ENCODE measurements around the gene TAF15. TPM values are rescaled to one million over a fixed set of nuclear protein-coding genes. Genes with fewer than 3 reads are reported as not detected.

TAF15 gene
- total and polyA plus RNA-seq, 8 donors = 140 to 277 (median 248) TPM

- intact Hi-C loops (cut with DNase I) = no loop called here
- no peak overlapping the region for H3K4me3 ChIP-seq
Observed at GRCh38 chr17:35893751-35894150, 84.5 kb downstream of the TAF15 start.

GRCh38 chr17:35894206-35894605, 84.9 kb downstream of the TAF15 start:
- no peak overlapping the region for H3K4me3 ChIP-seq
- DNase-seq (no peak), ATAC-seq (no peak)
- intact Hi-C loops (cut with DNase I) = no loop called here
- H3K27me3 ChIP-seq = no peaks in the 10 kb centered on the region
- TF ChIP-seq CTCF (IDR thresholded peaks at IDR 0.05) = no peak
- no peak overlapping the region for H3K27ac ChIP-seq
- peaks cover 0 to 46% of the 10 kb centered on the region in 2 donors for H3K4me1 ChIP-seq
- no peaks in the 10 kb centered on the region for H3K36me3 ChIP-seq
- no peaks in the 10 kb centered on the region for H3K9me3 ChIP-seq

More at GRCh38 chr17:35893751-35894150, 84.5 kb downstream of the TAF15 start:
- ATAC-seq (no peak), DNase-seq (no peak)
- Histone ChIP-seq H3K36me3 (no peaks in the 10 kb centered on the region), H3K4me1 (peaks cover 0 to 44% of the 10 kb centered on the region in 2 donors), H3K27ac (no peak overlapping the region), H3K27me3 (no peaks in the 10 kb centered on the region), H3K9me3 (no peaks in the 10 kb centered on the region)
- TF ChIP-seq CTCF (IDR thresholded peaks at IDR 0.05) = no peak

- Histone ChIP-seq H3K36me3 (no peaks in the 10 kb centered on the region), H3K27ac (no peak overlapping the region), H3K27me3 (no peaks in the 10 kb centered on the region), H3K4me3 (no peak overlapping the region), H3K4me1 (peaks cover 0 to 38% of the 10 kb centered on the region in 2 donors), H3K9me3 (no peaks in the 10 kb centered on the region)
- intact Hi-C loops (cut with DNase I) = no loop called here
- ATAC-seq = no peak
- no peak for DNase-seq
- TF ChIP-seq CTCF (IDR thresholded peaks at IDR 0.05) = no peak
Observed at GRCh38 chr17:35895636-35896587, 86.6 kb downstream of the TAF15 start.

Other genes with a start within 250 kb of the TAF15 start
- gene SLFN14, start 248.7 kb upstream of the TAF15 start, total RNA-seq = under 1 TPM; 0.21 to 0.26 TPM
- 1 to 10 TPM in 1 of 6 donors, under 1 TPM in 5; 0.62 to 1.1 (median 0.81) TPM for gene SLFN14, start 248.7 kb upstream of the TAF15 start, polyA plus RNA-seq (ENCODE audit: insufficient read length in 6 of 6)
- gene PEX12, start 230.9 kb upstream of the TAF15 start, total RNA-seq = 1 to 10 TPM; 5.9 to 6.4 TPM
- 10 to 100 TPM in 3 of 6 donors, 1 to 10 TPM in 3; 8.6 to 10.6 (median 9.8) TPM for gene PEX12, start 230.9 kb upstream of the TAF15 start, polyA plus RNA-seq (ENCODE audit: insufficient read length in 6 of 6)
- 100 to 1,000 TPM; 173 to 195 TPM for gene AP2B1, start 222.2 kb upstream of the TAF15 start, total RNA-seq
- gene AP2B1, start 222.2 kb upstream of the TAF15 start, polyA plus RNA-seq (ENCODE audit: insufficient read length in 6 of 6) = 100 to 1,000 TPM; 132 to 158 (median 152) TPM
- gene RASL10B, start 77.8 kb upstream of the TAF15 start, total RNA-seq = under 1 TPM; 0.52 to 0.82 TPM
- gene RASL10B, start 77.8 kb upstream of the TAF15 start, polyA plus RNA-seq (ENCODE audit: insufficient read length in 6 of 6) = 1 to 10 TPM; 2.9 to 3.4 (median 3.1) TPM
- gene GAS2L2, start 56.2 kb upstream of the TAF15 start, total RNA-seq = 1 to 10 TPM in 1 of 2 donors, under 1 TPM in 1; 0.35 to 1.6 TPM
- 1 to 10 TPM in 4 of 6 donors, under 1 TPM in 2; 0.15 to 1.8 (median 1.1) TPM for gene GAS2L2, start 56.2 kb upstream of the TAF15 start, polyA plus RNA-seq (ENCODE audit: insufficient read length in 6 of 6)
- not detected for gene C17orf50, start 48.6 kb upstream of the TAF15 start, total RNA-seq
- gene C17orf50, start 48.6 kb upstream of the TAF15 start, polyA plus RNA-seq (ENCODE audit: insufficient read length in 6 of 6) = under 1 TPM in 3 of 6 donors, not detected in 3; 0.16 to 0.21 (median 0.20) TPM
- gene MMP28, start 13.8 kb upstream of the TAF15 start, total RNA-seq = 10 to 100 TPM; 39.5 to 95.0 TPM
- 1 to 10 TPM; 6.6 to 9.2 (median 8.5) TPM for gene MMP28, start 13.8 kb upstream of the TAF15 start, polyA plus RNA-seq (ENCODE audit: insufficient read length in 6 of 6)
- under 1 TPM in 1 of 2 donors, not detected in 1; 0.37 TPM for gene HEATR9, start 59.4 kb downstream of the TAF15 start, total RNA-seq
- under 1 TPM in 4 of 6 donors, not detected in 2; 0.17 to 0.28 (median 0.19) TPM for gene HEATR9, start 59.4 kb downstream of the TAF15 start, polyA plus RNA-seq (ENCODE audit: insufficient read length in 6 of 6)
- gene CCL5, start 70.9 kb downstream of the TAF15 start, total RNA-seq = 10 to 100 TPM in 1 of 2 donors, 1 to 10 TPM in 1; 5.3 to 12.4 TPM
- 1 to 10 TPM; 2.9 to 5.8 (median 3.7) TPM for gene CCL5, start 70.9 kb downstream of the TAF15 start, polyA plus RNA-seq (ENCODE audit: insufficient read length in 6 of 6)
- 1 to 10 TPM in 1 of 2 donors, not detected in 1; 1.8 TPM for gene RDM1, start 121.3 kb downstream of the TAF15 start, total RNA-seq
- gene RDM1, start 121.3 kb downstream of the TAF15 start, polyA plus RNA-seq (ENCODE audit: insufficient read length in 6 of 6) = 1 to 10 TPM; 2.3 to 4.2 (median 2.5) TPM
- gene LYZL6, start 134.2 kb downstream of the TAF15 start, total RNA-seq = not detected
- not detected for gene LYZL6, start 134.2 kb downstream of the TAF15 start, polyA plus RNA-seq (ENCODE audit: insufficient read length in 6 of 6)
- gene CCL16, start 172.0 kb downstream of the TAF15 start, total RNA-seq = not detected
- gene CCL16, start 172.0 kb downstream of the TAF15 start, polyA plus RNA-seq (ENCODE audit: insufficient read length in 6 of 6) = 1 to 10 TPM in 3 of 6 donors, under 1 TPM in 3; 0.40 to 1.2 (median 0.97) TPM
- 10 to 100 TPM; 14.2 to 23.3 TPM for gene CCL14, start 177.2 kb downstream of the TAF15 start, total RNA-seq
- gene CCL14, start 177.2 kb downstream of the TAF15 start, polyA plus RNA-seq (ENCODE audit: insufficient read length in 6 of 6) = 100 to 1,000 TPM in 2 of 6 donors, 10 to 100 TPM in 4; 64.7 to 123 (median 90.9) TPM
- 1 to 10 TPM in 1 of 2 donors, under 1 TPM in 1; 0.23 to 1.3 TPM for gene CCL15, start 192.1 kb downstream of the TAF15 start, total RNA-seq
- gene CCL15, start 192.1 kb downstream of the TAF15 start, polyA plus RNA-seq (ENCODE audit: insufficient read length in 6 of 6) = under 1 TPM in 4 of 6 donors, not detected in 2; 0.15 to 0.43 (median 0.33) TPM
- gene CCL23, start 208.5 kb downstream of the TAF15 start, total RNA-seq = 1 to 10 TPM; 6.6 to 9.3 TPM
- under 1 TPM in 4 of 6 donors, not detected in 2; 0.32 to 0.52 (median 0.45) TPM for gene CCL23, start 208.5 kb downstream of the TAF15 start, polyA plus RNA-seq (ENCODE audit: insufficient read length in 6 of 6)

Data from left lung (tissue), 10 donors.